ENCODE data around the gene SDR9C7. TPM values are rescaled to one million over a fixed set of nuclear protein-coding genes. Genes with fewer than 3 reads are reported as not detected.
"Not testable (repeated sequence)": the region's sequence is repeated elsewhere in the genome, so short reads cannot be mapped to it uniquely, and the experiment has no call there.

SDR9C7 gene
- polyA plus RNA-seq, 2 of the 4 experiments (the other 2 are of a cell fraction) = not detected

- Histone ChIP-seq H3K4me2 (peak overlapping the region; percentile 30; the same call in 2 of the 3 replicates), H3K9me3 (no peaks in the 10 kb centered on the region), H3K4me3 (no peak overlapping the region), H3K27ac (peak overlapping the region; percentile 5 to 20; a peak in 2 of 6 replicates), H3K4me1 (peaks cover 38% of the 10 kb centered on the region)
- TF ChIP-seq CBX8 (IDR thresholded peaks at IDR 0.05) (no peak), ZNF302 (CRISPR knock-in tag; IDR thresholded peaks at IDR 0.05) (no peak), FOSB (CRISPR knock-in tag; IDR thresholded peaks at IDR 0.05) (no peak), CEBPB (IDR thresholded peaks at IDR 0.05) (no peak), MAX (IDR thresholded peaks at IDR 0.05) (no peak), BCL3 (IDR thresholded peaks at IDR 0.05) (no peak), TFCP2L1 (CRISPR knock-in tag; IDR thresholded peaks at IDR 0.05) (no peak)
- ATAC-seq (no peak; a peak in 1 of 6 replicates), FAIRE-seq (no peak), DNase-seq (ENCODE audit: low read depth in 1 of 2, low spot score in 1 of 2) (no peak)
- ChIA-PET CTCF (interaction anchor here (0.9 to 3.6 kb wide), 2 partner anchors 108 to 121 kb away, joined by 3 to 11 read pairs; no protein-coding TSS in a partner anchor), POLR2A (no interaction called here)
- WGBS (ENCODE audit: missing lambda C conversion rate) = 67% methylated on average over 1 of the region's 1 CpG
These were observed 53.8 kb downstream of the SDR9C7 start for GRCh38 chr12:56880125-56880992.

- Histone ChIP-seq H3K4me2 (0 out of 3 replicates have a peak overlapping the region, but pooled peaks have one; percentile 15), H3K4me1 (peaks cover 38% of the 10 kb centered on the region), H3K27ac (peak overlapping the region in 1 of 2 experiments; percentile 78; a peak in 3 of 6 replicates)
- POLR2A ChIA-PET; DNase-seq (ENCODE audit: low read depth in 1 of 2, low spot score in 1 of 2); H3K9me3 ChIP-seq; ATAC-seq; H3K4me3 ChIP-seq; FAIRE-seq: not testable (repeated sequence)
- 69% methylated on average over 15 of the region's 28 CpGs for WGBS (ENCODE audit: missing lambda C conversion rate)
- peak; percentile 38; the same call in 1 of the 2 replicates for TF ChIP-seq ZNF302 (CRISPR knock-in tag; IDR thresholded peaks at IDR 0.05)
- CTCF ChIA-PET = interaction anchor here (3.6 kb wide), 1 partner anchor 109 kb away, joined by 11 read pairs; no protein-coding TSS in a partner anchor
These were observed 54.7 kb downstream of the SDR9C7 start for GRCh38 chr12:56879240-56880124.

- Histone ChIP-seq H3K9me3 (no peaks in the 10 kb centered on the region), H3K4me3 (no peak overlapping the region), H3K27ac (peak overlapping the region; percentile 31 to 41; a peak in 5 of 6 replicates), H3K4me1 (peaks cover 38% of the 10 kb centered on the region), H3K4me2 (peak overlapping the region; percentile 40)
- DNase-seq (ENCODE audit: low read depth in 1 of 2, low spot score in 1 of 2) (peak in 1 of 2 experiments; percentile 69), ATAC-seq (peak; percentile 68 to 89; a peak in 5 of 6 replicates), FAIRE-seq (no peak)
- TF ChIP-seq MAFK (IDR thresholded peaks at IDR 0.05; ENCODE audit: partially characterized antibody) (no peak), MAZ (IDR thresholded peaks at IDR 0.05; ENCODE audit: borderline replicate concordance, low read depth, low read length) (no peak), HOXB5 (CRISPR knock-in tag; IDR thresholded peaks at IDR 0.05) (0 out of 2 replicates have a peak, but pooled peaks have one; percentile 62), NR3C1 (IDR thresholded peaks at IDR 0.05) (no peak), RNF2 (IDR thresholded peaks at IDR 0.05; ENCODE audit: borderline replicate concordance, low read depth) (no peak), HMGXB4 (CRISPR knock-in tag; IDR thresholded peaks at IDR 0.05; ENCODE audit: borderline replicate concordance) (no peak), BHLHE40 (IDR thresholded peaks at IDR 0.05; ENCODE audit: low read depth, low read length) (no peak), CEBPB (IDR thresholded peaks at IDR 0.05) (peak in 1 of 2 experiments; percentile 76; a peak in 3 of 4 replicates)
- CTCF ChIA-PET = no interaction called here
- POLR2A ChIA-PET = no interaction called here
These were observed 56.2 kb downstream of the SDR9C7 start for GRCh38 chr12:56878010-56878339.

Measured in A549 (cell line).